NCI-H146 (cell line): ENCODE results near the gene SCAANT1.

Experiments used
- DNase-seq: peaks from one replicate; lab custom pipeline; 2025; lab: John Stamatoyannopoulos, UW

The SCAANT1 gene

GRCh38 chr3:63934041-63934866, 22.1 kb upstream of the SCAANT1 start:
- DNase-seq = no peak

GRCh38 chr3:63933459-63933858, 21.3 kb upstream of the SCAANT1 start:
- no peak for DNase-seq

- DNase-seq = no peak
Measured at GRCh38 chr3:63932509-63933212, 20.5 kb upstream of the SCAANT1 start.

- DNase-seq = no peak
Measured at GRCh38 chr3:63931290-63931689, 19.1 kb upstream of the SCAANT1 start.

- DNase-seq = peak; percentile 43
Measured at GRCh38 chr3:63927422-63928280, 15.5 kb upstream of the SCAANT1 start.

- DNase-seq = no peak
Measured at GRCh38 chr3:63926309-63926708, 14.1 kb upstream of the SCAANT1 start.

- DNase-seq = no peak
Measured at GRCh38 chr3:63922491-63923199, 10.5 kb upstream of the SCAANT1 start.

- DNase-seq = no peak
Measured at GRCh38 chr3:63921741-63922482, 9.7 kb upstream of the SCAANT1 start.

- no peak for DNase-seq
Measured at GRCh38 chr3:63920001-63920400, 7.8 kb upstream of the SCAANT1 start.

GRCh38 chr3:63918321-63918720, 6.1 kb upstream of the SCAANT1 start:
- DNase-seq = no peak

- no peak for DNase-seq
Measured at GRCh38 chr3:63914312-63914711, 2.1 kb upstream of the SCAANT1 start.

- DNase-seq = peak; percentile 31
Measured at GRCh38 chr3:63912768-63913588, 795 bp upstream of the SCAANT1 start.

- no peak for DNase-seq
Measured at GRCh38 chr3:63911509-63911872, 692 bp downstream of the SCAANT1 start.

GRCh38 chr3:63910891-63911290, 1.3 kb downstream of the SCAANT1 start:
- no peak for DNase-seq

- DNase-seq = no peak
Measured at GRCh38 chr3:63910001-63910400, 2.2 kb downstream of the SCAANT1 start.

- DNase-seq = no peak
Measured at GRCh38 chr3:63909431-63909830, 2.8 kb downstream of the SCAANT1 start.

GRCh38 chr3:63908776-63909175, 3.4 kb downstream of the SCAANT1 start:
- no peak for DNase-seq

GRCh38 chr3:63908081-63908736, 4.0 kb downstream of the SCAANT1 start:
- DNase-seq = no peak

GRCh38 chr3:63905731-63906620, 6.2 kb downstream of the SCAANT1 start:
- no peak for DNase-seq
